K562 (cell line): ENCODE results near the gene PITPNC1. TPM values are rescaled to one million over a fixed set of nuclear protein-coding genes. Genes with fewer than 3 reads are reported as not detected.

Experiments
- CBX2 ChIP-seq: fragments of 200-600 bp; sonication (generic); IDR thresholded peaks from one replicate; pipeline ENCODE4 v1.6.1; 2012; ENCODE audit warnings: mild to moderate bottlenecking, low read length, inconsistent platforms; ENCODE audit not compliant: insufficient read depth, poor library complexity, severe bottlenecking
- ETS1 ChIP-seq: conservative IDR thresholded peaks from 2 replicates; pipeline ENCODE4 v1.6.1; 2011; ENCODE audit warnings: low read depth, mild to moderate bottlenecking, low read length; ENCODE audit not compliant: control insufficient read depth
- HNRNPL ChIP-seq: fragments of 200-400 bp; formaldehyde crosslinking; IDR thresholded peaks from 2 replicates; pipeline ENCODE4 v1.6.1; 2017; ENCODE audit warnings: low read depth, mild to moderate bottlenecking, low read length
- IRF9 ChIP-seq: fragments of 450-650 bp; IDR thresholded peaks from 2 replicates; pipeline ENCODE4 v1.6.1; 2016; ENCODE audit warnings: missing biosample characterization, missing genetic modification characterization
- PKNOX1 ChIP-seq: fragments of 450-650 bp; IDR thresholded peaks from 2 replicates; pipeline ENCODE4 v1.6.1; 2016
- RREB1 ChIP-seq: fragments of 250-450 bp; sonication (Bioruptor Pico); IDR thresholded peaks from 2 replicates; pipeline ENCODE4 v1.4.0; 2020
- SMC3 ChIP-seq: conservative IDR thresholded peaks from 2 replicates; pipeline ENCODE4 v1.6.1; 2011; ENCODE audit warnings: low read depth, low read length, improper control_type of control experiment; ENCODE audit not compliant: insufficient read depth
- SRSF3 ChIP-seq: fragments of 200-400 bp; formaldehyde crosslinking; IDR thresholded peaks from 2 replicates; pipeline ENCODE4 v1.6.1; 2016; ENCODE audit warnings: mild to moderate bottlenecking, low read length, moderate library complexity; ENCODE audit not compliant: insufficient read depth
- TFE3 ChIP-seq: fragments of 450-650 bp; formaldehyde crosslinking; IDR thresholded peaks from 2 replicates; pipeline ENCODE4 v1.4.0; 2020; ENCODE audit warnings: mild to moderate bottlenecking, mixed read lengths
- ZBTB26 ChIP-seq: fragments of 450-650 bp; formaldehyde crosslinking; IDR thresholded peaks from 2 replicates; pipeline ENCODE4 v1.4.0; 2022; ENCODE audit warnings: missing genetic modification characterization
- ZNF445 ChIP-seq: fragments of 250-450 bp; sonication (Bioruptor Pico); IDR thresholded peaks from 2 replicates; pipeline ENCODE4 v1.4.0; 2020; ENCODE audit warnings: low read depth, mild to moderate bottlenecking, moderate library complexity
- ZNF764 ChIP-seq: fragments of 250-450 bp; sonication (Bioruptor Pico); IDR thresholded peaks from 2 replicates; pipeline ENCODE4 v1.4.0; 2020; ENCODE audit warnings: low read depth, mild to moderate bottlenecking, moderate library complexity
- ZNF785 ChIP-seq: fragments of 250-450 bp; sonication (Bioruptor Pico); IDR thresholded peaks from 2 replicates; pipeline ENCODE4 v1.4.0; 2020; ENCODE audit warnings: mild to moderate bottlenecking
- polyA plus RNA-seq, 8 experiments: library from polyadenylated mRNA; depleted of rRNA in 4 of 8; stranded (reverse) in 5 of 8; unstranded in 3 of 8; fragments of >200 nt; fragmentation: Nextera tagmentation in 2 of 8; fragmentation: Illumina TruSeq in 1 of 8; extraction: Ambion mirVana in 2 of 8; extraction: Trizol in 1 of 8; gene quantifications; 2 replicates each; pipeline versions ENCODE4 v1.2.1 to v1.2.3, GENCODE V29; 2011 to 2014; ENCODE audit warnings: inconsistent platforms in 1 of 8, missing spikeins in 1 of 8
- total RNA-seq, 7 experiments: library from RNA; depleted of rRNA in 6 of 7; stranded (reverse); fragments of >200 nt in 6 of 7; fragmentation: Illumina TruSeq in 2 of 7; extraction: Trizol in 2 of 7; gene quantifications; 2 replicates each; pipeline versions ENCODE4 v1.2.1 to v1.2.3, GENCODE V29; 2011 to 2021; ENCODE audit warnings: low replicate concordance in 1 of 7

PITPNC1 gene
- total and polyA plus RNA-seq, 9 of the 15 experiments (the other 6 are each of a cell fraction or from before 2014, with no cell fraction given) = 0.11 to 1.1 (median 0.65) TPM

- no peak for TF ChIP-seq CBX2
- TF ChIP-seq RREB1 (CRISPR knock-in tag) = no peak
- TF ChIP-seq SRSF3 = no peak
- TF ChIP-seq ZBTB26 = no peak
- TF ChIP-seq PKNOX1 = peak; percentile 51
- TF ChIP-seq TFE3 = no peak
- TF ChIP-seq ZNF445 = no peak
- TF ChIP-seq HNRNPL = peak; percentile 86; the same call in 1 of the 2 replicates
- no peak for TF ChIP-seq IRF9 (tag)
- no peak for TF ChIP-seq ZNF764
- no peak for TF ChIP-seq ZNF785 (CRISPR knock-in tag)
- TF ChIP-seq SMC3 = no peak
- peak; percentile 80 for TF ChIP-seq ETS1
Measured at GRCh38 chr17:67366193-67367157, 10.6 kb upstream of the PITPNC1 start, which contains the start of gene PSMD12 (continued).
